C4-2B (cell line): ENCODE measurements around the gene TRAP1.

Experiments
- H3K27ac ChIP-seq: fragments of 450-650 bp; 2 replicates; pipeline ENCODE4 v1.5.1; 2017
- CTCF ChIP-seq: fragments of 450-650 bp; conservative IDR thresholded peaks from 2 replicates; pipeline ENCODE4 v1.5.1; 2017; ENCODE audit warnings: mild to moderate bottlenecking
- ZFX ChIP-seq: fragments of 450-650 bp; IDR thresholded peaks from 2 replicates; pipeline ENCODE4 v1.6.1; 2017

TRAP1 gene

GRCh38 chr16:3745751-3746355, 28.5 kb upstream of the TRAP1 start:
- TF ChIP-seq CTCF (no peak), ZFX (no peak)
- no peak overlapping the region for H3K27ac ChIP-seq

- TF ChIP-seq CTCF = no peak
- TF ChIP-seq ZFX = no peak
Observed at GRCh38 chr16:3744018-3744417, 26.7 kb upstream of the TRAP1 start.

GRCh38 chr16:3740934-3741333, 23.6 kb upstream of the TRAP1 start:
- H3K27ac ChIP-seq = no peak overlapping the region
- TF ChIP-seq CTCF = no peak
- TF ChIP-seq ZFX = no peak

More at GRCh38 chr16:3744018-3744417, 26.7 kb upstream of the TRAP1 start:
- no peak overlapping the region for H3K27ac ChIP-seq

GRCh38 chr16:3740186-3740585, 22.9 kb upstream of the TRAP1 start:
- no peak for TF ChIP-seq ZFX
- TF ChIP-seq CTCF = no peak
- H3K27ac ChIP-seq = no peak overlapping the region

- no peak overlapping the region for H3K27ac ChIP-seq
- TF ChIP-seq CTCF = no peak
Observed at GRCh38 chr16:3739636-3740035, 22.3 kb upstream of the TRAP1 start.

- TF ChIP-seq CTCF (no peak), ZFX (no peak)
- H3K27ac ChIP-seq = no peak overlapping the region
Observed at GRCh38 chr16:3738541-3738940, 21.2 kb upstream of the TRAP1 start.

GRCh38 chr16:3738128-3738527, 20.8 kb upstream of the TRAP1 start:
- TF ChIP-seq ZFX (no peak), CTCF (no peak)
- H3K27ac ChIP-seq = no peak overlapping the region
